Measurements from ENCODE around the gene TAP1.

The TAP1 gene

GRCh38 chr6:32894085-32895005 lies 40.8 kb upstream of the TAP1 start:
- H3K36me3 ChIP-seq (ENCODE audit: control insufficient read depth in 2 of 2, insufficient read depth in 1 of 2, low read length in 2 of 2) = peaks cover 0 to 21% of the 10 kb centered on the region in 2 experiments; a peak in 1 of 3 replicates
- ChIA-PET POLR2A (interaction anchor here (0.5 to 7.3 kb wide), 32 partner anchors 8 to 1067 kb away, joined by 3 to 266 read pairs (median 5); partner anchors contain the start of genes BRD2, HLA-DMA, HLA-DMB and HSPA1B), CTCF (interaction anchor here (0.5 to 6.2 kb wide), 20 partner anchors 8 to 1180 kb away, joined by 3 to 51 read pairs (median 3); partner anchors contain the start of genes HLA-DMA, HLA-DMB and TAP2)
- H3K4me3 ChIP-seq (ENCODE audit: low read depth, low read length) = peak overlapping the region; percentile 66
- peaks cover 5% of the 10 kb centered on the region for H3K4me1 ChIP-seq (ENCODE audit: control insufficient read depth, insufficient read depth, low read length)
- no peaks in the 10 kb centered on the region for H3K9me3 ChIP-seq (ENCODE audit: control insufficient read depth, insufficient read depth, low read depth, low read length)
- peak overlapping the region; percentile 96 for H3K27ac ChIP-seq (ENCODE audit: extremely low read depth, low read depth, low read length)
- TF ChIP-seq ZNF341 (tag by site-specific recombination; IDR thresholded peaks at IDR 0.05; ENCODE audit: low read depth) (peak; percentile 55), ZNF596 (tag by site-specific recombination; IDR thresholded peaks at IDR 0.05) (peak; percentile 61; the same call in 1 of the 2 replicates), PRDM10 (tag by site-specific recombination; IDR thresholded peaks at IDR 0.05) (peak; percentile 89), CTCF (tag by site-specific recombination; IDR thresholded peaks at IDR 0.05) (peak; percentile 52; the same call in 1 of the 2 replicates), ZNF174 (tag by site-specific recombination; IDR thresholded peaks at IDR 0.05) (no peak), ZBTB7A (tag by site-specific recombination; IDR thresholded peaks at IDR 0.05; ENCODE audit: low read depth) (0 out of 2 replicates have a peak, but pooled peaks have one; percentile 53), ZBTB8A (tag by site-specific recombination; IDR thresholded peaks at IDR 0.05) (peak; percentile 82), ZSCAN5A (tag by site-specific recombination; IDR thresholded peaks at IDR 0.05) (no peak), KLF9 (tag by site-specific recombination; IDR thresholded peaks at IDR 0.05; ENCODE audit: low read depth) (peak; percentile 21), ZNF837 (tag by site-specific recombination; IDR thresholded peaks at IDR 0.05) (no peak), HOXC10 (CRISPR knock-in tag; IDR thresholded peaks at IDR 0.05) (0 out of 2 replicates have a peak, but pooled peaks have one; percentile 50), ZNF580 (tag by site-specific recombination; IDR thresholded peaks at IDR 0.05) (peak; percentile 94), ZNF514 (tag by site-specific recombination; IDR thresholded peaks at IDR 0.05) (no peak), ZSCAN23 (tag by site-specific recombination; IDR thresholded peaks at IDR 0.05) (peak; percentile 21; the same call in 1 of the 2 replicates), AEBP2 (tag by site-specific recombination; IDR thresholded peaks at IDR 0.05; ENCODE audit: borderline replicate concordance) (no peak), SCRT2 (tag by site-specific recombination; IDR thresholded peaks at IDR 0.05) (no peak), SP3 (tag by site-specific recombination; IDR thresholded peaks at IDR 0.05) (peak; percentile 70), ZBTB6 (tag by site-specific recombination; IDR thresholded peaks at IDR 0.05) (peak; percentile 97), ZNF155 (tag by site-specific recombination; IDR thresholded peaks at IDR 0.05) (no peak), ZXDB (tag by site-specific recombination; IDR thresholded peaks at IDR 0.05) (peak; percentile 90), PATZ1 (tag by site-specific recombination; IDR thresholded peaks at IDR 0.05) (peak; percentile 86)
